ENCODE data around the gene EXOC6. TPM values are rescaled to one million over a fixed set of nuclear protein-coding genes. Genes with fewer than 3 reads are reported as not detected.
"Not testable (repeated sequence)": the region's sequence is repeated elsewhere in the genome, so short reads cannot be mapped to it uniquely, and the experiment has no call there.

The EXOC6 gene
- total RNA-seq, 1 donor from 2014 or later = 10.1 TPM

DNA sequence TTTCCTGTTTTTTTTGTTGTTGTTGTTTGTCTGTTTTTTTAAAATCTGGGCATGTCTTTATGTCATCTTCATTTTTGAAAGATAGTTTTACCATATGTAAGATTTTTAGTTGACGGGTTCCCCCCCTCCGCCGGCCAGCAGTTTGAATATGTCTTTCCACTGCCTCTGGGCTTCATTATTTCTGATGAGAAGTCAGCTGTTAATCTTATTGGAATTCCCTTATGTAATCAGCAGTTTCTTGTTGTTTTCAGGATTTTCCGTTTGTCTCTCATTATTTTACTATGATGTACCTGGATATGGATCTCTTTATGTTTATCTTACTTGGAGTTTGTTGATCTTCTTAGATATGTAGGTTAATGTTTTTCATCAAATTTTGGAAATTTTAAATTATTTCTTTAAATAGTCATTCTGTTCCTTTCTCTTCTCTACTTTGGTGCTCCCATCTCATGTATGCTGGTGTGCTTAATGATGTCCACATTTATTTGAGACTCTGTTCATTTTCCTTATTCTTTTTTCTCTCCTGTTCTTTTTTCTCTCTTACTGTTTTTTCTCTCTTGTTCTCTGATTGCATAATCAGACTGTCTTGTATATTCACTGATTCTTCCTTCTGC is 9.7 kb downstream of the EXOC6 start:
- DNase-seq (ENCODE audit: missing footprints) = no peak
- intact Hi-C loops (cut with DNase I) = no loop called here
- ATAC-seq = no peak

- DNase-seq (ENCODE audit: missing footprints) = no peak
- intact Hi-C loops (cut with DNase I) = no loop called here
- ATAC-seq = no peak
These were observed 18.9 kb downstream of the EXOC6 start for GRCh38 chr10:92867235-92867634.

DNA sequence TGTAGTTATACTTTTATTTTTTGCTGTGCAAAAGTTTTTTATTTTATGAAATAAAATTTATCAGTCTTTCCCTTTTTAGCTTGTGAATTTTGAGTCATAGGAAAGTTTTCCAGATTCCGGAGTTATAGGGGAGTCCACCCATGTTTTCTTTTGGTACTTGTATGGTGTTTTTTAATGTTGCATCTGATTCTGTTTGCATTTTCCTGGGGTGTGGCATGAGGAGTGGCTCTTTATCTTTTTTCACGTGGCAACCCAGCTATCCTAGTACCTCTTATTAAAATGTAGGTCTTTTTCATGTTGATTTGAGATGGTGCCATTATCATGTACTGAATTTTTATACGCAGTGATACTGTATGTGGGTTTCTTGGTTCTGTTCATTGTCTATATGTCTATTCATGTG is 19.7 kb downstream of the EXOC6 start:
- ATAC-seq (no peak), DNase-seq (ENCODE audit: missing footprints) (no peak)
- intact Hi-C loops (cut with DNase I) = no loop called here

DNA sequence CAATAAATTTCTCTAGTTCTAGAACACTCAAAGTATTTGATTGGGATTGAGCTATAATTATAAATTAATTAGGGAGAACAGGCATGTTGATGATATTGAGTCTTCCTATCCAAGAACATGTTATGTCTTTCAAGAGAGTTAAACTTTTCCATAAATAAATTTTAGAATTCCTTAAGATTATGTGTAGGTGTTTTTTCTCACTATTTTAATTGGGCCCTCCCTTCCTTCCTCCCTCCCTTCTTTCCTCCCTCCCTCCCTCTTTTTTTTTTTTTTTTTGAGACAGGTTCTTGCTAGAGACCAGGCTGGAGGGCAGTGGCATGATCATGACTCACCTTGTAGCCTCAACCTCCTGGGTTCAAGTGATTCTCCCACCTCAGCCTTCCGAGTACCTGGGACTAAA is 20.2 kb downstream of the EXOC6 start:
- no peak for ATAC-seq
- intact Hi-C loops (cut with DNase I) = no loop called here
- DNase-seq (ENCODE audit: missing footprints) = no peak

DNA sequence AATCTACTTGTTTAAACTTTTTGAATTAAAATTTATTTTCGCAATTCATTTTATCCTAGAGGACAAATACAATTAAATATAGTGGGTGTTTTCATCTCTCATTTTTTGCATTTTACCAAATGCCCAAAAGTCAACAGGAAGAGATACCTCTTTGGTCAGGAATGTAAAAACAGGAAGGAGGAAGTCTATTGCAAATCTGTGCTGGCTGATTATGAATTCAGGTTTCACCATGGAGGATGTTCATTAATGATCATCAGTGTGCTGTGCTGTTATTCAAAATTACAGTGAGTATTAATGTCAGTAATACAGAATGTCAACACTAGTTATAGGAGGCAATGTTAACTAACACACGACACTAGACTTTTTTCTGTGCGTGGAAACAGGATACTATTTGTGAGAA is 24.7 kb downstream of the EXOC6 start:
- no peak for ATAC-seq
- no peak for DNase-seq (ENCODE audit: missing footprints)
- intact Hi-C loops (cut with DNase I) = no loop called here

- ATAC-seq = no peak
- intact Hi-C loops (cut with DNase I) = no loop called here
- no peak for DNase-seq (ENCODE audit: missing footprints)
These were observed 28.3 kb downstream of the EXOC6 start for GRCh38 chr10:92876509-92877036.

DNA sequence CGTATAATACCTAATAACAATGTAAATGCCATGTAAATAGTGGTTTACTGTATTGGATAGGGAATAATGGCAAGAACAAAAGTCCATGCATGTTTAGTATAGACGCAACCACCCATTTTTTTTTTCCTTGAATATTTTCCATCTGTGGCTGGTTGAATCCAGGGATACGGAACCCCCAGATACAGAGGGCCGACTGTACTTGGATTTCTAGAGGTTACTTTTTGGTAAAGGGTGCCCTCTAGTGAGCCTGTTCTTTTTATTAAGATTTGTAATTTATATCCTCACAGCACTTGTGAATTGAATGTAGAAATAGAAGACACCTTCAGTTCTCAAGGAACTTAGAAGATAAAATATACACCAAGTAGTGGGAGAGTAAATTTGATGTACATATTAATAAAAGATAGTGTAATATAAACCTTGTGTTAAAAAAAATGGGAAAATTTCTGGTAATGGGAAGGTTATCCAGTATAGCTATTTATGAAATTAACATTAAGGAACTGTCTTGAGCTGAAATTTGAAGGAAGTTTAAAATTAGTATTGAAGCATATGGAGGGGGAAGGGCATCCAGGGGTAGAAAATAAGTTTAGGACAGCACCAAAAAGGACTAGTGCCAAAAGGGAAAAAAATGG is 32.0 kb downstream of the EXOC6 start:
- ATAC-seq = peak; percentile 56
- intact Hi-C loops (cut with DNase I) = loop anchor here (2.0 to 10.0 kb wide), 5 partner anchors 38 to 474 kb away; partner anchors contain the start of gene KIF11
- no peak for DNase-seq (ENCODE audit: missing footprints)

GRCh38 chr10:92880917-92881316 is 32.6 kb downstream of the EXOC6 start:
- no peak for DNase-seq (ENCODE audit: missing footprints)
- intact Hi-C loops (cut with DNase I) = loop anchor here (2.0 to 10.0 kb wide), 5 partner anchors 38 to 474 kb away; partner anchors contain the start of gene KIF11
- ATAC-seq = no peak

- DNase-seq (ENCODE audit: missing footprints) (no peak), ATAC-seq (no peak)
- intact Hi-C loops (cut with DNase I) = loop anchor here (10.0 kb wide), 2 partner anchors 398 to 468 kb away; no protein-coding TSS in a partner anchor
These were observed 38.1 kb downstream of the EXOC6 start for GRCh38 chr10:92886334-92886961.

GRCh38 chr10:92890471-92890870 is 42.2 kb downstream of the EXOC6 start:
- no peak for DNase-seq (ENCODE audit: missing footprints)
- intact Hi-C loops (cut with DNase I) = no loop called here
- no peak for ATAC-seq

DNA sequence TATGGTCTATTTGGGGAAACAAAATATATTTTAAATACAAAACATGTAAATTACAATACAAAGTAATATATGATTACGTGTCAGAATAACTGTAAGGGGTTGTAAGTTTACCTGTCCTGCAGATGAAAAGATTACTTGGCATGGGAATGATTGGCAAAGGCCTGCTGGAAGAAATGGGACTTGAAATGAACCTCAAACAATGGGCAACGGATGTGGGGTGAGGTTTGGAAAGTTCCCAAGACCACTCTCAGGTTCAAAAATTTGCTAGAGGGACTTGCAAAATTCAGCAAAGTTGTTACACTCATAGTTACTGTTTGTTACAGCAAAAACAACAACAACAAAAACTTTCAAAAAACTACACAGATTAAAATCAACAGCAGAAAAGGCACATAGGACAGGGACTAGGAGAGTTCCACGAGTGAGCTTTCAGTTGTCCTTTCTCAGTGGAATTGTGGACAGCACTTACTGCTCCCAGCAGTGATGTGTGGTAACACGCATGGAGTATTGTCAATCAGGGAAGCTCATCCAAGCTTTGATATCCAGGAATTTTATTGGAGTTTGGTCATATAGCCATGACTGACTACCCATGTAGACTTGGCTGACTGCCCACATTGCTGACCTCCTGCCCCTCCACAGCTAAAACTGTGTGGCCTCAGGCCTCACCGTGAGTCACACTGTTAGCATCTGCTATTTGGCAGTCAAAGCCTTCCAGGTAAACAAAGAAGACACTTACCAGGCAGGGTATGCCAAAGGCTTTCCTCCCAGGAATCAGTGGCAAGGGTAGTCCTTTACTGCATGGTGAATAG is 43.8 kb downstream of the EXOC6 start:
- no peak for DNase-seq (ENCODE audit: missing footprints)
- intact Hi-C loops (cut with DNase I) = no loop called here
- no peak for ATAC-seq

GRCh38 chr10:92892691-92893054 is 44.4 kb downstream of the EXOC6 start:
- intact Hi-C loops (cut with DNase I) = no loop called here
- no peak for DNase-seq (ENCODE audit: missing footprints)
- ATAC-seq = no peak

- ATAC-seq = no peak
- DNase-seq (ENCODE audit: missing footprints) = no peak
- intact Hi-C loops (cut with DNase I) = no loop called here
These were observed 45.8 kb downstream of the EXOC6 start for GRCh38 chr10:92894081-92894655.

GRCh38 chr10:92897916-92898315 is 49.6 kb downstream of the EXOC6 start:
- intact Hi-C loops (cut with DNase I) = no loop called here
- ATAC-seq (no peak), DNase-seq (ENCODE audit: missing footprints) (no peak)

GRCh38 chr10:92901819-92902251 is 53.5 kb downstream of the EXOC6 start:
- no peak for DNase-seq (ENCODE audit: missing footprints)
- no peak for ATAC-seq
- intact Hi-C loops (cut with DNase I) = no loop called here

- ATAC-seq (no peak), DNase-seq (ENCODE audit: missing footprints) (no peak)
- intact Hi-C loops (cut with DNase I) = no loop called here
These were observed 55.3 kb downstream of the EXOC6 start for GRCh38 chr10:92903633-92904032.

GRCh38 chr10:92907280-92907679 is 59.0 kb downstream of the EXOC6 start:
- DNase-seq (ENCODE audit: missing footprints) (no peak), ATAC-seq (no peak)
- intact Hi-C loops (cut with DNase I) = no loop called here

- ATAC-seq; intact Hi-C loops (cut with DNase I); DNase-seq (ENCODE audit: missing footprints): not testable (repeated sequence)
These were observed 64.3 kb downstream of the EXOC6 start for GRCh38 chr10:92912631-92913030.

GRCh38 chr10:92913973-92914372 is 65.7 kb downstream of the EXOC6 start:
- DNase-seq (ENCODE audit: missing footprints) (no peak), ATAC-seq (no peak)
- intact Hi-C loops (cut with DNase I) = no loop called here

Data from Right ventricle myocardium inferior (tissue), 1 donor.